Hepatocyte (in vitro differentiated cells): ENCODE data around the gene COPS3. TPM values are rescaled to one million over a fixed set of nuclear protein-coding genes. Genes with fewer than 3 reads are reported as not detected.

Experiments used
- DNase-seq: peaks from one replicate; pipeline ENCODE4 v3.0.0-alpha.2; 2016; ENCODE audit warnings: low spot score
- H2AFZ ChIP-seq: fragments of 200-600 bp; sonication (generic); 2 replicates; pipeline ENCODE4 v1.6.0; 2016; ENCODE audit warnings: antibody characterized with exemption, mild to moderate bottlenecking
- H3K27ac ChIP-seq: fragments of 200-600 bp; sonication (generic); 2 replicates; pipeline ENCODE4 v1.5.1; 2016; ENCODE audit warnings: mild to moderate bottlenecking
- H3K27me3 ChIP-seq: fragments of 200-600 bp; sonication (generic); 2 replicates; pipeline ENCODE4 v1.6.1; 2016
- H3K36me3 ChIP-seq: fragments of 200-600 bp; sonication (generic); replicated peaks from 2 replicates; pipeline ENCODE4 v1.5.1; 2016; ENCODE audit warnings: low read depth; ENCODE audit not compliant: insufficient read depth
- H3K4me1 ChIP-seq: fragments of 200-600 bp; sonication (generic); 2 replicates; pipeline ENCODE4 v1.5.1; 2016; ENCODE audit warnings: mild to moderate bottlenecking, moderate library complexity; ENCODE audit not compliant: insufficient read depth
- H3K4me2 ChIP-seq: fragments of 200-600 bp; sonication (generic); 2 replicates; pipeline ENCODE4 v1.6.0; 2016
- H3K4me3 ChIP-seq: fragments of 200-600 bp; sonication (generic); 2 replicates; pipeline ENCODE4 v1.5.1; 2016; ENCODE audit warnings: mild to moderate bottlenecking
- H3K79me2 ChIP-seq: fragments of 200-600 bp; sonication (generic); 2 replicates; pipeline ENCODE4 v1.6.0; 2017; ENCODE audit warnings: mild to moderate bottlenecking
- H3K9me2 ChIP-seq: fragments of 200-600 bp; sonication (generic); replicated peaks from 2 replicates; pipeline ENCODE4 v1.6.0; 2017; ENCODE audit warnings: mild to moderate bottlenecking; ENCODE audit not compliant: insufficient read depth
- H3K9me3 ChIP-seq: fragments of 200-600 bp; sonication (generic); 2 replicates; pipeline ENCODE4 v1.5.1; 2016; ENCODE audit warnings: low read depth, mild to moderate bottlenecking
- H4K20me1 ChIP-seq: fragments of 200-600 bp; sonication (generic); 2 replicates; pipeline ENCODE4 v1.6.0; 2016; ENCODE audit warnings: mild to moderate bottlenecking; ENCODE audit not compliant: insufficient read depth, poor library complexity, severe bottlenecking
- EZH2 ChIP-seq: fragments of 200-600 bp; sonication (generic); IDR thresholded peaks from 2 replicates; pipeline ENCODE4 v1.6.1; 2016; ENCODE audit warnings: antibody characterized with exemption, mild to moderate bottlenecking, borderline replicate concordance
- EZH2phosphoT487 ChIP-seq: fragments of 200-600 bp; sonication (generic); IDR thresholded peaks from one replicate; pipeline ENCODE4 v1.6.1; 2018; ENCODE audit warnings: antibody characterized with exemption, mild to moderate bottlenecking, low read depth, moderate library complexity; ENCODE audit not compliant: unreplicated experiment, severe bottlenecking
- WGBS: methylation state at CpG from one replicate; pipeline ENCODE4 v1.1.6; 2016; ENCODE audit warnings: low lambda C conversion rate; ENCODE audit errors: missing lambda C conversion rate; 5-methylcytosine and 5-hydroxymethylcytosine counted together
- polyA plus RNA-seq: library from polyadenylated mRNA; unstranded; fragments of >200 nt; fragmentation: Nextera tagmentation; extraction: Ambion mirVana; gene quantifications from 2 replicates; pipeline ENCODE4 v1.2.1, GENCODE V29; 2016
- total RNA-seq: library from RNA; depleted of rRNA; stranded (reverse); fragments of >200 nt; gene quantifications from 2 replicates; pipeline ENCODE4 v1.2.3, GENCODE V29; 2014
- TF ChIP-seq, protein P1 (sequence below): fragments of 200-600 bp; sonication (generic); IDR thresholded peaks from 2 replicates; pipeline ENCODE4 v1.5.1; 2016; ENCODE audit warnings: antibody characterized with exemption, mild to moderate bottlenecking; ENCODE audit not compliant: poor library complexity

Gene COPS3
- total and polyA plus RNA-seq, 2 experiments from 2014 or later, result 56.4 to 69.5 TPM

DNA sequence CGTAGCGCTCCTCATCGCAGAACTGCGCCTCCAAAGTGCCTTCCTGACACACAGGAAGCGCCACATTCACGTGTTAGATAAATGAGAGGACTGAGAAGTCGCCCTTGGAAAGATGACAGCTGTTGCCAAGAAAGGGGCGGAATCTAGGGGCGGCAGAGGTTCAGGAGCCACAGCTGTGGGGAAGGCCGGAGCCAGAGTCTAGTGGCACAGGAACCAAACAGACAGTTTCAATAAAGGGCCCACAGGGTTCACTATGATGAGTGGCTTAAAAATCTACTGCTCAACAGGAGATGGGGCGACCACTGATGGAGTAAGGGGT is 48.8 kb downstream of the COPS3 start:
- TF ChIP-seq, protein P1, sequence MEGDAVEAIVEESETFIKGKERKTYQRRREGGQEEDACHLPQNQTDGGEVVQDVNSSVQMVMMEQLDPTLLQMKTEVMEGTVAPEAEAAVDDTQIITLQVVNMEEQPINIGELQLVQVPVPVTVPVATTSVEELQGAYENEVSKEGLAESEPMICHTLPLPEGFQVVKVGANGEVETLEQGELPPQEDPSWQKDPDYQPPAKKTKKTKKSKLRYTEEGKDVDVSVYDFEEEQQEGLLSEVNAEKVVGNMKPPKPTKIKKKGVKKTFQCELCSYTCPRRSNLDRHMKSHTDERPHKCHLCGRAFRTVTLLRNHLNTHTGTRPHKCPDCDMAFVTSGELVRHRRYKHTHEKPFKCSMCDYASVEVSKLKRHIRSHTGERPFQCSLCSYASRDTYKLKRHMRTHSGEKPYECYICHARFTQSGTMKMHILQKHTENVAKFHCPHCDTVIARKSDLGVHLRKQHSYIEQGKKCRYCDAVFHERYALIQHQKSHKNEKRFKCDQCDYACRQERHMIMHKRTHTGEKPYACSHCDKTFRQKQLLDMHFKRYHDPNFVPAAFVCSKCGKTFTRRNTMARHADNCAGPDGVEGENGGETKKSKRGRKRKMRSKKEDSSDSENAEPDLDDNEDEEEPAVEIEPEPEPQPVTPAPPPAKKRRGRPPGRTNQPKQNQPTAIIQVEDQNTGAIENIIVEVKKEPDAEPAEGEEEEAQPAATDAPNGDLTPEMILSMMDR, result no peak
- TF ChIP-seq EZH2phosphoT487 (no peak), EZH2 (no peak)
- DNase-seq, result no peak
- H3K79me2 ChIP-seq, result peaks cover 73% of the 10 kb centered on the region
- WGBS, result 95% methylated on average over 11 of the region's 11 CpGs
- peaks cover 29% of the 10 kb centered on the region for H3K4me1 ChIP-seq
- no peak overlapping the region for H2AFZ ChIP-seq
- no peaks in the 10 kb centered on the region for H3K27me3 ChIP-seq
- no peaks in the 10 kb centered on the region for H3K9me2 ChIP-seq
- H3K36me3 ChIP-seq, result no peaks in the 10 kb centered on the region
- H3K4me2 ChIP-seq, result peak overlapping the region; percentile 25
- H3K27ac ChIP-seq, result peak overlapping the region; percentile 55
- peaks cover 72% of the 10 kb centered on the region for H4K20me1 ChIP-seq
- no peak overlapping the region for H3K4me3 ChIP-seq
- H3K9me3 ChIP-seq, result no peaks in the 10 kb centered on the region

GRCh38 chr17:17231621-17232302 is 49.3 kb downstream of the COPS3 start:
- TF ChIP-seq, protein P1, result no peak
- TF ChIP-seq EZH2phosphoT487 (no peak), EZH2 (no peak)
- H4K20me1 ChIP-seq, result peaks cover 73% of the 10 kb centered on the region
- H3K79me2 ChIP-seq, result peaks cover 71% of the 10 kb centered on the region
- no peak overlapping the region for H3K4me3 ChIP-seq
- H3K36me3 ChIP-seq, result no peaks in the 10 kb centered on the region
- no peaks in the 10 kb centered on the region for H3K27me3 ChIP-seq
- H3K4me1 ChIP-seq, result peaks cover 29% of the 10 kb centered on the region
- H3K27ac ChIP-seq, result peak overlapping the region; percentile 55
- H2AFZ ChIP-seq, result no peak overlapping the region
- H3K4me2 ChIP-seq, result no peak overlapping the region
- H3K9me2 ChIP-seq, result no peaks in the 10 kb centered on the region
- DNase-seq, result no peak
- no peaks in the 10 kb centered on the region for H3K9me3 ChIP-seq
- WGBS, result 84% methylated on average over 16 of the region's 16 CpGs

GRCh38 chr17:17229416-17230384 is 51.3 kb downstream of the COPS3 start:
- WGBS, result 94% methylated on average over 26 of the region's 26 CpGs

More at GRCh38 chr17:17229416-17230384, 51.3 kb downstream of the COPS3 start:
- no peak for DNase-seq
- no peak for TF ChIP-seq EZH2phosphoT487
- Histone ChIP-seq H2AFZ (no peak overlapping the region), H3K9me2 (no peaks in the 10 kb centered on the region), H3K4me2 (no peak overlapping the region), H3K27me3 (no peaks in the 10 kb centered on the region), H3K4me1 (peaks cover 20% of the 10 kb centered on the region), H3K9me3 (no peaks in the 10 kb centered on the region), H3K36me3 (no peaks in the 10 kb centered on the region), H3K27ac (no peak overlapping the region), H3K4me3 (no peak overlapping the region), H4K20me1 (peaks cover 55% of the 10 kb centered on the region), H3K79me2 (peaks cover 51% of the 10 kb centered on the region)
